Fibroblast of lung (primary cell): ENCODE data around the gene IFT122. TPM values are rescaled to one million over a fixed set of nuclear protein-coding genes. Genes with fewer than 3 reads are reported as not detected.
"Not testable (repeated sequence)": the region's sequence is repeated elsewhere in the genome, so short reads cannot be mapped to it uniquely, and the experiment has no call there.

ENCODE experiments used
- DNase-seq, 2 donors: peaks; one replicate each; pipeline versions ENCODE4 v3.0.0 to v3.0.0-alpha.2; 2010; ENCODE audit warnings: low read depth in 2 of 2
- H2AFZ ChIP-seq: 2 replicates; pipeline ENCODE4 v1.5.1; 2012; ENCODE audit warnings: low read length, control low read depth, inconsistent platforms
- H3K27ac ChIP-seq: 2 replicates; pipeline ENCODE4 v1.5.1; 2011; ENCODE audit warnings: low read length, control low read depth; ENCODE audit not compliant: insufficient read depth
- H3K27me3 ChIP-seq: 2 replicates; pipeline ENCODE4 v1.5.1; 2011; ENCODE audit warnings: mild to moderate bottlenecking, low read length; ENCODE audit not compliant: control insufficient read depth, insufficient read depth
- H3K36me3 ChIP-seq: 2 replicates; pipeline ENCODE4 v1.5.1; 2011; ENCODE audit warnings: low read length; ENCODE audit not compliant: control insufficient read depth, insufficient read depth
- H3K4me1 ChIP-seq: 2 replicates; pipeline ENCODE4 v1.5.1; 2011; ENCODE audit warnings: low read length; ENCODE audit not compliant: control insufficient read depth, insufficient read depth; ENCODE audit errors: extremely low read depth
- H3K4me2 ChIP-seq: 2 replicates; pipeline ENCODE4 v1.5.1; 2011; ENCODE audit warnings: low read length, control low read depth; ENCODE audit not compliant: insufficient read depth; ENCODE audit errors: extremely low read depth
- H3K4me3 ChIP-seq, 4 experiments: fragments of 200-600 bp in 1 of 4; sonication (generic) in 1 of 4; replicated peaks in 1 of 4; 2 replicates each; pipeline ENCODE4 v1.5.1; 2011 to 2016; ENCODE audit warnings: low read length in 4 of 4, low read depth in 3 of 4, mild to moderate bottlenecking in 3 of 4, control low read depth in 2 of 4, inconsistent platforms in 1 of 4, mixed read lengths in 1 of 4; ENCODE audit not compliant: insufficient read depth in 1 of 4; ENCODE audit errors: control extremely low read depth in 1 of 4
- H3K79me2 ChIP-seq: 2 replicates; pipeline ENCODE4 v1.5.1; 2012; ENCODE audit warnings: mild to moderate bottlenecking, low read length, inconsistent platforms; ENCODE audit not compliant: control insufficient read depth, insufficient read depth
- H3K9ac ChIP-seq: 2 replicates; pipeline ENCODE4 v1.5.1; 2011; ENCODE audit warnings: mild to moderate bottlenecking, low read length, control low read depth; ENCODE audit not compliant: insufficient read depth
- H3K9me3 ChIP-seq: 2 replicates; pipeline ENCODE4 v1.5.1; 2012; ENCODE audit warnings: low read depth, low read length; ENCODE audit not compliant: control insufficient read depth, insufficient read depth
- H4K20me1 ChIP-seq: 2 replicates; pipeline ENCODE4 v1.5.1; 2011; ENCODE audit warnings: low read length; ENCODE audit not compliant: control insufficient read depth, insufficient read depth; ENCODE audit errors: extremely low read depth
- EZH2 ChIP-seq: IDR thresholded peaks from 2 replicates; pipeline ENCODE4 v1.5.1; 2012; ENCODE audit warnings: low read length, control low read depth, mild to moderate bottlenecking; ENCODE audit errors: missing control alignments
- polyA plus RNA-seq, 2 donors: library from polyadenylated mRNA; depleted of rRNA in 1 of 2; stranded (reverse) in 1 of 2; unstranded in 1 of 2; fragments of >200 nt; gene quantifications; 2 replicates each; pipeline ENCODE4 v1.2.1, GENCODE V29; 2011 to 2012; ENCODE audit warnings: missing spikeins in 1 of 2
- total RNA-seq: library from RNA; depleted of rRNA; stranded (reverse); fragments of >200 nt; gene quantifications from 2 replicates; pipeline ENCODE4 v1.2.1, GENCODE V29; 2014
- TF ChIP-seq, protein P1 (sequence below), 2 donors: IDR thresholded peaks in 1 of 2; conservative IDR thresholded peaks in 1 of 2; 1 replicate in 1 of 2; 2 replicates in 1 of 2; pipeline ENCODE4 v1.5.1; 2011 to 2012; ENCODE audit warnings: low read length in 2 of 2, control low read depth in 1 of 2, inconsistent platforms in 1 of 2, low read depth in 1 of 2, mild to moderate bottlenecking in 1 of 2

IFT122 gene
- total and polyA plus RNA-seq, 2 donors (not counting 1 experiment from before 2014, with no cell fraction given): 13.2 to 27.2 TPM

DNA sequence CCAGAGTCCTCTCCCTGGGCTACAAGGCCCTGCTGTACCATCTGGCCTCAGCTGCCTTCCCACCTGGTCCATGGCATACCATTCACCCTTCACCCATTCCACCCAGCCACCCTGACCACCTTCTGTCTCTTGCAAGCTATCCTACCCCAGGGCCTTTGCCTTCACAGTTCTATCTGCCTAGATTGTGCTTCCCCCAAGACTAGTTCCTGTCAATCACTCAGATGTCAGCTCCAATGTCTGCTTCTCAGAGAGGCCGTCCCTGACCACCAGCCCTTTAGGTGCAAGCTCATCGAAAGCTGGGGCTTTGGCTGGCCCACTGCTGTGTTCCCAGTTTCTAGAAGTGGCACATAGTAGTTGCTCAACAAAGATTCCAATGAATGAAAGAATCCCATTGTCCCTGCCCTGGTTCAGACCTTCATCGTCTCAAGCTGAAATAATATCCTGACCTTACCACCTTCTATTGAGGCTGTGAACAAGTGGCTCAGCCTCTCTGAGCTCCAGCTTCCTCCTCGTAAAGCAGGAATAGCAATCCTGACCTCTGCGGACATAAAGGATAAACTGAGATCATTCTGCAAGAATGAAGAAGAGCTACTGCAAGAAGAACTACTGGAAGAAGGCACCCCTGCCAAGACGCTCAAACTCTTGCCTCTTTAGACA is 27.4 kb upstream of the IFT122 start:
- TF ChIP-seq, protein P1, sequence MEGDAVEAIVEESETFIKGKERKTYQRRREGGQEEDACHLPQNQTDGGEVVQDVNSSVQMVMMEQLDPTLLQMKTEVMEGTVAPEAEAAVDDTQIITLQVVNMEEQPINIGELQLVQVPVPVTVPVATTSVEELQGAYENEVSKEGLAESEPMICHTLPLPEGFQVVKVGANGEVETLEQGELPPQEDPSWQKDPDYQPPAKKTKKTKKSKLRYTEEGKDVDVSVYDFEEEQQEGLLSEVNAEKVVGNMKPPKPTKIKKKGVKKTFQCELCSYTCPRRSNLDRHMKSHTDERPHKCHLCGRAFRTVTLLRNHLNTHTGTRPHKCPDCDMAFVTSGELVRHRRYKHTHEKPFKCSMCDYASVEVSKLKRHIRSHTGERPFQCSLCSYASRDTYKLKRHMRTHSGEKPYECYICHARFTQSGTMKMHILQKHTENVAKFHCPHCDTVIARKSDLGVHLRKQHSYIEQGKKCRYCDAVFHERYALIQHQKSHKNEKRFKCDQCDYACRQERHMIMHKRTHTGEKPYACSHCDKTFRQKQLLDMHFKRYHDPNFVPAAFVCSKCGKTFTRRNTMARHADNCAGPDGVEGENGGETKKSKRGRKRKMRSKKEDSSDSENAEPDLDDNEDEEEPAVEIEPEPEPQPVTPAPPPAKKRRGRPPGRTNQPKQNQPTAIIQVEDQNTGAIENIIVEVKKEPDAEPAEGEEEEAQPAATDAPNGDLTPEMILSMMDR (conservative IDR thresholded peaks at IDR 0.05 in 1 of 2, IDR thresholded peaks at IDR 0.05 in 1 of 2; ENCODE audit: low read depth in 1 of 2, low read length in 2 of 2): no peak
- TF ChIP-seq EZH2: no peak
- Histone ChIP-seq H3K27ac (peak overlapping the region; percentile 85), H3K27me3 (no peaks in the 10 kb centered on the region), H3K9ac (no peak overlapping the region), H4K20me1 (no peaks in the 10 kb centered on the region), H3K79me2 (no peaks in the 10 kb centered on the region), H3K9me3 (no peaks in the 10 kb centered on the region), H2AFZ (no peak overlapping the region), H3K4me1 (peaks cover 17% of the 10 kb centered on the region), H3K4me2 (peak overlapping the region; percentile 60), H3K36me3 (no peaks in the 10 kb centered on the region), H3K4me3 (no peak overlapping the region)
- peak; percentile 58 to 71 for DNase-seq

DNA sequence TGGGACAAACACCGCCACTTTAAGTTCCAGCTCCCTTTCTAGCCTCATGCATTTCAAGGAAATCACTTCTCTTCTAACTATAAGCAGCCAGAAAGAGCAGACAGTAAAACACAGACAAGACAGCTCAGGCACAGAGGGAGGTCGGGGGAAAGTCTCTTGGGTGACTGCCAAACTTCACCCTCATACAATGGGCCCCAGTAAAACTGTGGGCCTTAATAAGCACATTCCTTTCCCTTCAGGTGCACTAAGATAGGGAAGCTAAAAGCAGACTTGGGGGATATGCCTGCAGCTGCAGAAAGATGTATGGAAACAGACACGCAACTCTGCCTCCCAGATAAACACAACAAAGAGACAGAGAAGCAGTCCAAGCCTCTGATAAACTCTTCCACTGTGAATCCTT is 26.8 kb upstream of the IFT122 start:
- H3K9ac ChIP-seq, H3K27me3 ChIP-seq, H2AFZ ChIP-seq, H3K36me3 ChIP-seq, DNase-seq, H3K79me2 ChIP-seq, H3K9me3 ChIP-seq, H3K4me3 ChIP-seq, H4K20me1 ChIP-seq: not testable (repeated sequence)
- H3K4me2 ChIP-seq: peak overlapping the region; percentile 52
- peak overlapping the region; percentile 85 for H3K27ac ChIP-seq
- peaks cover 17% of the 10 kb centered on the region for H3K4me1 ChIP-seq

DNA sequence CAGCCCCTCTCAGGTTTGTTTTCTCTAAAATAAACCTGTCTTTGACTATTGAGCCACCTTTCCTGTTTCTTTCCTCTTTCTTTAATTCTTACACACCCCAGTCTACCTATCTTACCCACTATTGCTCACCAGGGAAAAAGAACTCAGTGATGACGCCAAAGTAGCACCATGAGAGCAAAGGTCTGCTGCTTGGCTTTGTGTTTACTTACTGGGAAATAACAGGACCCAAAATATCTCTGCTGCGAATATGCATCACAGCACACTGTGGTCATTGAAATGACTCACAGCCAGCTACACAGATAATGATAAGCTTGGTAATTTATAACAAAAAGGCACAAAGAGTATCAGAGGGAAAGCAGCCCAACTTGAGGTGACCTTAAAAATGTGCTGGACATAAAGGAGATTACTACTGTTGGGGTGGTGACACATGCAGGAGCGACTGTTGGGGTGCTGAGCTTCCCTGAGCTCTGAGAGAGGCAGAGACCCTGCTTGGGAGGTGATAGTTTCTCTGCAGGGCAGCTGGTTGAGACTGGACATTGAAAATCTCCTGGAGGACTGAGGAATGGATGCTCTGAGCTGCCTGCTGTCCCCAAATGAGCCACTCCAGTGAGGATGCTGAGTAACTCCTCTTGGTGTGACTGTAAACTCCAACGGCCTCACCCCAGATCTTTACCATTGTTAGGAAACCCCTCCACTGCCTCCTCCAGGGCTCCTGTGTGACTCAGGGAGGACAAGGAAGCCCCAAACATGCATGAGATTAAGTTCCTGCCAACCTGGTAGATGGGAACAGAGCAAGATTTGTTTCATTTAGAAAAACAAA is 26.1 kb upstream of the IFT122 start:
- H3K27ac ChIP-seq: peak overlapping the region; percentile 85
- H2AFZ ChIP-seq: no peak overlapping the region
- H3K36me3 ChIP-seq: no peaks in the 10 kb centered on the region
- H3K4me1 ChIP-seq: peaks cover 17% of the 10 kb centered on the region
- no peaks in the 10 kb centered on the region for H3K79me2 ChIP-seq
- H3K4me3 ChIP-seq: peak overlapping the region in 1 of 4 experiments; percentile 11
- H3K27me3 ChIP-seq: no peaks in the 10 kb centered on the region
- H4K20me1 ChIP-seq: no peaks in the 10 kb centered on the region
- TF ChIP-seq, protein P1 (conservative IDR thresholded peaks at IDR 0.05 in 1 of 2, IDR thresholded peaks at IDR 0.05 in 1 of 2; ENCODE audit: low read depth in 1 of 2, low read length in 2 of 2): no peak
- no peak for TF ChIP-seq EZH2
- H3K9ac ChIP-seq: peak overlapping the region; percentile 17
- DNase-seq: peak; percentile 96 to 97
- H3K9me3 ChIP-seq: no peaks in the 10 kb centered on the region
- H3K4me2 ChIP-seq: peak overlapping the region; percentile 60
